GM21576 (cell line): ENCODE results near the gene PITPNM2.

Source experiments
- ATAC-seq: cut with Tn5 transposase; IDR thresholded peaks from one replicate; pipeline ENCODE4 v1.9.1; 2021; ENCODE audit warnings: mild to moderate bottlenecking, moderate library complexity; ENCODE audit not compliant: unreplicated experiment

PITPNM2 gene

DNA sequence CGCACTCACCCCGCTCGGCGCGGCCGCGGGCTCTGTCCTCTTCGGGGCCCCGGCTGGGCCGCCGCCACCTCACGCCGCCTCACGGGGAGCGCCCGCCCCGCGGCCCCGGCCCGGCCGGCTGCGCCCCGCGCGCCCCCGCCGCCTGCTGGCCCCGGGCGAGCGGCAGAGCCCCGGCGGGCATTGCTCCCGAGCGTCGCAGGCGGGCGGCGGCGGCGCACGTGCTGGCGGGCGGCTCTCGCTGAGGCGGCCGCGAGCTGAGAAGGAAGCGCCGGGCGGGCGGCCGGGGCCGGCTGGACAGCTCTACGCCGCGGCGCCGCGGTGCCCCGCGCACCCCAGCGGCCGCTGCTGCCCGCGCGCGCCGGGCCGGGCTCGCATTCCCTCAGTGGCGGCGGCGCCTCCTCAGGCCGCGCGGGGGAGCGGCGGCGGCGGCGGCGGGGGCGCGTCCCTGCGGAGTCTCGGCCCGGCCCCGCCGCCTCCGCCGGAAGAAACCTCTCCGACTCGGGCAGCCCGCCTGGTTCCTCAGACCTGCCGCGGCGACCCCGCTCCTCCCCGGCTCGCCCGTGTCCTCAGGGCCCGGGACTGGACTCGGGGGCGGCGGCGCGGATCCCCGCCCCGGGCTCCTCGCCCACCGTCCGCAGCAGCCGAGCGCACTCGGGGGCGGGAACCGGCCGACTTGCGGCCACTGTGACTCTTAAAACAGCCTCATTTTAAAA, at the start of gene PITPNM2:
Gene PITPNM2 (minus strand): TSS at position 347 of the 713 bp plus-strand sequence. CDS start 116,500 bp downstream, outside the sequence.
- ATAC-seq: peak; percentile 60

DNA sequence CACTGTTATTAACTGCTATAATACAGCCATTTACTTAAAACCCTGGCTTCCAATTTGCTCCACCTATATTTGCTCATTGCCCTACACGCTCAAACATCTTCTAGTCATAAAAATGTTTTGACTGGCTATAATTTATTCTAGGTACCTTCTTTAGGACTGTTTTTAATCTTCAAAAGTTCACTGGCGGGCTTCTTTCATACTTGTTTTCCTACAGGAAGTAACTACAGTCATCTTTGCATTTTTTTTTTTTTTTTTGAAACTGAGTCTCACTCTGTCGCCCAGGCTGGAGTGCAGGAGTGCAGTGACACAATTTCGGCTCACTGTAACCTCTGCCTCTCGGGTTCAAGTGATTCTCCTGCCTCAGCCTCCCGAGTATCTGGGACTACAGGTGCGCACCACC, 49.5 kb upstream of the PITPNM2 start:
- ATAC-seq: no peak

DNA sequence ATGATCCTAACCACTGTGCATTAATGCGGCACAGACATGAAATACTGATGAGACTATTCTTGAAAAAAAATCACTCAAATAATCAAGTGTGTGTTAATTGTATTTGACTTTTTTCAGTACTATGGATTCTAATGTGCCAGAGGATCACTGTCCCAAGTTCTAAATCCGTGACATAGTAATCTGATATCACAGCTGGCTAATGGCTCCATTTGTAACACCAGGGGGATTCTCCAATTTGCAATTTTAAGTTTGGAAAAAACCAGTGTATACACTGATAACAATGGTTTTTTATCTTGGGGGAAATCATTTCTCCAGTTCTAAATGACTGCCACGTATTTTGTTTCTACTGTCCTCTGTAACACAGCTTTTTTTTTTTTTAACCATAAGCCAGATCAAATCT, 49.0 kb upstream of the PITPNM2 start:
- no peak for ATAC-seq

DNA sequence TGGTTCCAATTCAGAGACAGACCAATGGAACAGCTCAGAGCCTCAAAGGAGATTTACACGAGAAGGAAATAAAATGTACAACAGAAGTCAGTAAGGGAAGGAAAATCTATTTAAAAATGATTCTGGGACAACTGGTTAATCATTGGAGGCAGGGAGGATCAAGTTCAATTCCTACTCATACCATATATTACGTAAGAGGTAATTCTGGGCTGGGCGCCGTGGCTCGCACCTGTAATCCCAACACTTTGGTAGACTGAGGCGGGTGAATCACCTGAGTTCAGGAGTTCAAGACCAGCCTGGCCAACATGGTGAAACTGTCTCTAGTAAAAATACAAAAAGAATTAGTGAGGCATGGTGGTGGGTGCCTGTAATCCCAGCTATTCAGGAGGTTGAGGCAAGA, 36.7 kb upstream of the PITPNM2 start:
- no peak for ATAC-seq

DNA sequence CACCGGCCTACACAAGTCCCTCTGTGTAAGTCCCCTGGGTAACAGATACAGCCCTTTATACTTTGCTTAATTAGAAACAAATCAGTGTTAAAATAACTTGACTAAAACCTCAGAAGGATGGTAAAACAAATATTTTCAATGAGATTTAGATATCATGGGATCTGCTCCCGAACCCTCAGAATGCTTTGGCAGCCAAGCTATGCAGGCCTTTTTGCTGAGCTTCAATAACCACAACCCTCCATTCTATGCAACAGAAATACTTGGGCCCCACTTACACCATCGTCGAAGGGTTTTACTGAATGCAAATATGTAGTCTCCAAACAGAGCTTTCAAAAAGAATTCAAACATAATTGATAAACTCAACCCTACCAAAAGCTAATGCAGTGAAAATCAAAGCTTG, 29.3 kb upstream of the PITPNM2 start:
- no peak for ATAC-seq

DNA sequence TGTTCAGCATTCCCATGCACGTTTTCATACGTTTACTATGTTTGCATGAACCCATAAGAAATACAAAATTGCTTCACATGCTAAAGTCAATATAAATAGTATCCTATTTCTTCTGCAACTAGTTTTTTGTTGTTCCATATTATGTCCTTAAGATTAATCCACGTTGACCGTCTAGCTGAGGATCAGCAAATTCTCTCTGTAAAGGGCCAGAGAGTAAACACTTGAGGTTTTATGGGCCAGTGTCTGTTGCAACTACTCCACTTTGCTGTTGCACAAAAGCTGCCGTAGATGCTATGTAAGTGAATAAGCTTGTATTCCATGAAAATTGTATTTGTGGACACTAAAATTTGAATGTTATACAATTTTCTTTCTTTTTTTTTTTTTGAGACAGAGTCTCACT, 21.1 kb upstream of the PITPNM2 start:
- ATAC-seq: no peak

DNA sequence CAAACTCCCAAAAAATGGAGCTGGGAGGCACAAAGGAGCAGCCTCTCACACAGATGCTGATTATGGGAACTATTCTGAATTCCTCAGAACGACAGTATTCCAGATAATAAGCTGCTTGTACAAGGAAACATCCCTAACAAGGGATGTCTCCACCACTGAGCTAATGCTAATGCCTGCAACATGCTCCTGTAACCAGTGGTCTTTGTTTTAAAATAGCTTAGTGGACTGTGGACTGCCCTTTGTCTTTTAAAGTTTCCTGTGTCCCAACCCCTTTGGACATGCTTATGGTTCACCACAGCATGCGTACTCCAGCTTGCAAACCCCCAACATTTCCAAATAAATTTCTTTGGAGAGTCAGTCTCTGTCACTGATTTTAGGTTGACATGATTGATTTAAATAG, 16.4 kb upstream of the PITPNM2 start:
- no peak for ATAC-seq

DNA sequence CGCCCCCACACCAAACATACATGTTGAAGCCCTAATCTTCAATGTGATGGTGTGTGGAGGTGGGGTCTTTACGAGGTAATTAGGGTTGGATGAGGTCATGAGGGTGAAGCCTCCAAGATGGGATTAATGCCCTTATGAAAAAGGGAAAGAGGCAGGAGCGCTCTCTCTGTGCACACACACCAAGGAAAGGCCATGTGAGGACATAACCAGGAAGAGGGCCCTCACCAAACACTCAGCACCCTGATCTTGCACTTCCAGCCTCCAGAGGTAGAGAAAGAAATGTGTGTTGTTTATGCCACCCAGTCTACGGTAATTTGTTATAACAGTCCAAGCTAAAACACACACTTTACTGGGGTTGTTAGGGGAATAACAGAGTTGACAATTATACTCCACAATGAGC, 14.6 kb upstream of the PITPNM2 start:
- no peak for ATAC-seq

DNA sequence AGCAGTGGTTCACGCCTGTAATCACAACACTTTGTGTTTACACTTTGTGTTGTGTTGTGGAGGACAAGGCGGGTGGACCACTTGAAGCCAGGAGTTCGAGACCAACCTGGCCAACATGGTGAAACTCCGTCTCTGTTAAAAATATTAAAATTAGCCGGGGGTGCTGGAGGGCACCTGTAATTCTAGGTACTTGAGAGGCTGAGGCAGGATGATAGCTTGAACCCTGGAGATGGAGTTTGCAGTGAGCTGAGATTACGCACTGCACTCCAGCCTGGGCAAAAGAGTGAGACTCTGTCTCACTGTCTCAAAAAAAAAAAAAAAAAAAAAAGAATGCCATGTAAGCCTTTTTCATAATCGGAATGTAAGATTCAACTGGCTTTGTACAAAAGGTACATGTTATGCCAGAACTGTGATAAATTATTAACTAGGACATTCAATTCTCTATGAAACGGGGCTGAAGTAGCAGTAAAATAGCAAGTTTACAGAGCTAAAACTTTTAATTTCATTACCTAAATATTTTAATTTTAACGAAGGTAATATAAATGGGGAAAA, 13.9 kb upstream of the PITPNM2 start:
- no peak for ATAC-seq

DNA sequence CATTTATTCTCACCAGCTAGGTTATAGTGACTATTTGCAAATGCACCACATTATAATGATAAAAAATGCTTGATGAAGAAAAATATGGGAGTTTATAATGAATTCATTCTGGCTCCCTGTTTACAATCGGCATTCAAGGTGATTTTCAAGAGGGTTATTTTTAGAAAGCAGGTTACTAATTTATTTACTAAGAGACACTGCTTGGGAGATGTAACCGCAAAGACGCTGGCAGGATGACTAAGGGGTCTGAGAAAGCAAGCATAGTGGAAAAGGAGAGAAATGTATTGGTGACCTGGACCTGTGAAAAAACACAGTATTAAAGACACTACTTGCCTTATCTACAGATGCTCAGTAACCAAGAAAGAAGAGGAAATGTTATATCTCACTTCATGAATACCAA, 13.3 kb upstream of the PITPNM2 start:
- no peak for ATAC-seq

DNA sequence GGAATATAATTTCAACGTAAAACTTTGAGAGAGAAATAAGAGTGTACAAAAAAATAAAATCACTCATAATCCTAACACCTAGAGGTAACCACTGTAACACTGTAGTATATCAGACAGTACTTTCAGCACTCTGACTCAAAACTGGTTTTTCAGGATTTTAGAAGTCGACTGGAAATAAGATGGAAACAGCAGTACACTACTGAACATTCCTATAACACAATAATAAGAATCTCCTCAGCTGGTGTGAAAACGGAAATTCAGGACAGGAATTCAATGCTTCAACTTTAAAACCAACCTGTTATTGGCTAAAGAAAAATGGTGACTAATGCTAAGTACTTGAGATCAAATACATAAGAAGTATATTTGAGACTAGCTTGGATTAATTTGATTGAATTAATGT, 12.3 kb upstream of the PITPNM2 start:
- no peak for ATAC-seq

DNA sequence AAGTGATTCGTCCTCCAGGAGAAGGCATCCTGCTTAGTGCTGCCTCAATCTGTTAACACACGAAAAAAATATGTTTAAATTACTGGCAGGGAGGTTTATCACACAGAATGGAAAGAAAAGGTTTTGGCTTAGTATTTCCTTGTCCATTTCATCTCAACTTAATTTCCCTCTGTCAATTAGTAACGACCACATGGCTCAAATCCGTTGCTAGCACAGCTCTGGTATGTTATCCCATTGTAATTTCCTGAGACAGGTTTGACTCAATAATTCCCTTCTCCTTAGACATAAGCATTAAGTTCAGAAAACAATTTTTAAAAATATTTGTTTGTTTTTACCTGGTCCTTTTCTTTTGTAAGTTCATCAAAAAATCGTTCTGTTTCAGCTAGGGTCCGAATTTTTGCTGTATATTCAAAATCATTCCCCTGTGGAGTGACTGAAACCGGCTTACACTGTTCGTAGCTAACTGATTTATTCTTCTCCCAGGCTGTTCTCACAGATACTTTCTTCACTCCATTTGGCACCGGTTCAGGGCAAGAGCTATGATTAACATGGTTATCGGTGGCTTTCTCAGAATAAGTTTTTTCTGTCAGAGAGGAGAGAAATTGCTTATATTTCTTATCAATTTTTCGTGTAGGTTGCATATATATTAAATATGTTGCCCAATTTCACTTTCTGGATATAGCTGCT, 10.1 kb upstream of the PITPNM2 start:
- ATAC-seq: no peak

DNA sequence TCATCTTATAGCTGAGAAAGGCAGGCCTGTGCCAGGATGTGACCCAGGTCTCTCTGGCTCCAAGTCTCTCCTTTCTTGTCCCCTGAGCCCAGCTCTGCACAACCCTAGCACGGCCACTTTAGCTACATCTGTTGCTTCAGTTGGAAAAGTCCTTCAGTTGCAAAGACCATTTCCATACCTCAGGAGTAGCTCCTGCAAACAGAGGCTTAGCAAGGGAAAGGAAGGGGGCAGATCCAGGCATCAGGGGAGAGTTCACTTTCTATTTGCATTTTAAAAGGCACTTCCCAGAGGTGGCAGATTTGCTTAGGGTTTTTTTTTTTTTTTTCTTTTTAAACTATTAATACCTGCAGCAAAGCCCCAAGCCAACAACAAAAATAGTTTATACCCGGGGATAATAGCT, 3.0 kb upstream of the PITPNM2 start:
- ATAC-seq: no peak

DNA sequence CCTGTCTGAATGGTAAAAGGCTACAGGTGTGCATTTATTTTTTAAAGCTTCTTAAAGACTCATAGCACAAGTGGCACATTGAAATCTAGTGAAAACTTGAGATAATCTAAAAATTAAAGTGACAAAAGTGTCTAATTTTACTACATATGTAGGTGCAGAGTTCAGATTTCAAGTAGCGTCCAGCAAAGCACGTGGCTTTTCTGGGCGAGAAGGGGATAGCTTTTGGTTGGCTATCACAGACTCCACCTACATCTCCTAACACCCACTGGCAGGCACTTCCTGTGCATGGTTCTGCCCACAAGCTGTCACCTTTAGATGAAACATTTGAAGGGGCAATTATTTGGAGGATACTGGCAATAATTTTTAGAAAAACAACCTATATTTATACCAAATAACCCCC, 1.9 kb upstream of the PITPNM2 start:
- ATAC-seq: no peak

DNA sequence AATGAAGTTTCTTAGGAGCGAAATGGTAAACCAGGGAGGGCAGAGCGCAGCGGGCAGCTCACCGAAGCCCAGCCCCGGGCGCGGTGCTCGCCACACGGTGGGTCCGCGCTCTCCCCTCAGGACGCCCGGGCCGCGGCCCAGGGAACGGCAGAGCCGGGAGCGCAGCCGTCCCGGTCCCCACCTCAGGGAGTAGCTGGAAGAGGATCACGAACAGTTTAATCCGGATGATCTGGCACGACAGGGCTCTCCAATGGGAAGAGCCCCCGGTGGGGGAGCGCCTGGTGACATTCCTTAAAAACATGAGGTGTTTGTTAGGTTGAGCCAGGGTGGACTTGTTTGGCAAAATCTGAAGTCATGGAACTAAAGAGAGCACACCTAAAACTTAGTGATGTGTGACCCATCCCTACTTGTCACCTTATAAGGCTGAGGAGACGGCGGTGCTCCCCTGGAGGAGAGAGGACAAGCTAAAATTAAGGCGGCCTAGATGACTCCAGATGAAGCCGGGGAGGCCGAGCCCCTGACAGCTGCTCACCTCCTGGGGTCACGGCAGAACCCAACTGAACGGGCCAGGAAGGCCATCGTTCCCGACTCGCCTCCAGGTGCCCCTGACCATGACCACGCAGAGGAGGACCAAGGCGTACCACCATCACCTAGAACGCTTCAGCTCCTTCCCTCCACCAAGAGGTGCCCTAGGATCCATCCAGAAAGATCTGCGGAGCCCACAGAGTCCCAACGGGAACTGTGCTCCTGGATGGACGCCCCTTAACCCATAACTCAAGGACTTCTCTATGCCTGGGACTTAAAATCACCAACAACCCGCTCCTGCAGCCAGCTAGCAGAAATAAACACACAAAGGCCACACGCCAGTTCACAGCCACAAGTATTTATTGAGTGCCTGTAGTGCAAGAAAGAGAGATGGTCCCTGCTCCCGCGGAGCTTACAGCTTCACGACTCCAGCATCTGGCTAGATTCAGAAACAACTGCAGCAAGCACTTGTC, 866 bp upstream of the PITPNM2 start:
- ATAC-seq: no peak

DNA sequence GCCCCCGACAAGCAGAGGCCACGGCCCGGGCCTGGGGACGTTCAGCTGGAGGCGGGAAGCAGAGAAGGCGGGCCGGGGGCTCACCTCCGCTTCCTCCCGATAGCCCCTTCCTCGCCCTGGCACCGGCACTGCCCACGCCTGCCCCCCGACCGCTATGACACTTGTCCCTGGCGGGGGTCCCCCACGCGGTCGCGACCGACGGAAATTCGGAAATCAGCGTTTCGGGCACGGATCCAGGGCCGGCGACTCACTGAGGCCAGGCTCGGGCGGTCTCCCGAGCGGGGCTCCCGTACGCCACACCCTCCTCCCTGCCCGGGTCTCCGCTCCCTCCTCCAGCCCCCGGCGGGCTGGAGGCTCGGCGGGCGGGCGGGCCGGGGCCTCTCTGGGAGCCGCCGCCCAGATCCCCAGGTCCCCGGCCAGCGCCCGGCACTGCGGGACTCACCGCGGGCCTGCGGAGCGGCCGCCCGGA, 581 bp downstream of the PITPNM2 start:
- ATAC-seq: no peak

DNA sequence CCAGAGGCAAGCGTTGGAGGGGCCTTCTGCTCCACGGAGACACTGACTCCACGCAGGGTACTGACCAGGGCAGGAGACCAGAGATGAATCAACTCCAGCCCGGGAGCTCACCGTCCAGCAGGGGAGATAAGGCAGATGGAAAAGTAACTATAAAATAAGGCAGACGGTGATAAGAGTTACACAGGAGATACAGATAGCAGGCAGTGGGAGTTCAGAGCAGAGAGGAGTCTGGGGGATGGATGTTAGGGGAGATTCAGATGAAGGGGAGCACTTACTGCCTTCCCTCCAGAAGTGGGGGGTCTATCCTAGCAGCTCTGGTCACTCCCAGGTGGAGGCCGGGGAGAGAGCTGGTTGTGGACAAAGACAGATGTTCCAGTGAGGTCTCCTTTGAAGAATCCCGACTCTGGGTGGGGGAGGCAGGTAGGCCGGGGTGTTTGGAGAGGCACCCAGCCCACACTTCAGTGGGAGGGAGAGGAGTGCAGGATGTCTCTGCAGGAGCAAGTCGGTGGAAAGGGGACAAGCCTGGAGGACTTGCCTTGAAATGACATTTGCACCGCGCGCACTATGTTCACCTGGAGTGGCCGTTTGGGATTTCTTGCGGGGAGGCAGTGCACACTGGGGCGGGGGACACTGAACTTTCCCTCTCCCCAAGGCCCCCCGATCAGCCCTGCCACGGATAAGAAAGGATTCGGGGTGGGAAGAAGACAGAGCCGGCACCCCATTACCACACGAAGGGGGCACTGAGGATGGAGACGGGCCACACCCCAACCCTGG, 1.2 kb downstream of the PITPNM2 start:
- ATAC-seq: no peak

DNA sequence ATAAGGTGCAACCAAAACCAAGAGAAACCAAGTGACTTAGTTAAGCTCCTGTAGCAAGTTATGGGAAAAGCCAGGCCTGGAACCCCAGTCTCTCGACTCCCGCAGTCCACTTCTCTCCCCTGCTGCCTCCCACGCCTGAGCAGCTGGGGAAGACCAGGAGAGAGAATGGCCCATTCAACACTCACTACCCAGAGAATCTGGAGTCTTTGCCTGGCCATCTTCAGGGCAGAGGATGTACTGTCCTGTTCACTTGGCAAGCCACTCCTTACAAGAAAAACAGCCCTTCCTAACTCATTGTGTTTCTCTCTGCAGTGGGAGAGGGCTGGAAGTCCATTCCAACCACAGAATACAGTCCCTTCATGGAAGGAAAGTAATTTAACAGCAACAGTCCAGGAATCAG, 1.8 kb downstream of the PITPNM2 start:
- no peak for ATAC-seq

DNA sequence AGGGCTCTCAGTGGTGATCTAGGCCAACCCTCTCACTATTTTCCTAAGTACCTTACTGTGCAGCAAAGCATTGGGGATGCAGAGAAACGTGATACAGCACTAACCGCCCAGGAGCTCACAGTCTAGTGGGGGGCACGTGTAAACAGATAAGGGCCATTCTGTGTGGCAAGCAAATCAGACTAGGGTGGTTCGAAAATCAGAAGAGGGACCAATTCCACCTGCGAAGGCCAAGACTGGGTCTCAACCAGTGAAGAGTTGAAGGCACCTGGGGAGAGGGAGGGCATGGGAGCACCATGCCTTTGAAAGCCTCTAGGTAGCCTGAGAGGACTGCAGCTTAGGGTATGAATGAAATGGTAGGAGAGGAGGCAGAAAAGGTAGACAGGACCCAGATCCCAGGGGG, 2.2 kb downstream of the PITPNM2 start:
- ATAC-seq: no peak

DNA sequence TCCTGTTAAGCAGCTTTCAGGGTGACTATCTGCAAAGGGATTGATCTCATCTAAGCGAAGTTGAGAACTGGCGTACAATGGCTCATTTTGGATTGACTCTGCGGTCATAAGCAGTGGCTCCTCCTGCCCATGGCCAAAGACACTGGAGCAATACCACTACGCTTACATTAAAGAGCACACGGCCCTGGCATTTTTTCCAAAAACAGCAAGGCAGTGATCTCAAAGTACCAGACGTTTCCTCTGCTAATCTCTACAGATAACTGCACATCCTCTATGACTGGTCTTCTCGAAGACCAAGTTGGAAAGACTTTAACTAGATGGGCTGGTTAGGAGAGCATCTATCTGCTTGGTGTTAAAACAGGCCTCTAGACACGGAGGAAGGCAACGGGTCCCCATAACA, 2.7 kb downstream of the PITPNM2 start:
- no peak for ATAC-seq
